HG02973 (cell line): Measurements from ENCODE around the gene ADAM8.

ENCODE experiments used
- ATAC-seq: cut with Tn5 transposase; IDR thresholded peaks from one replicate; pipeline ENCODE4 v1.9.1; 2021; ENCODE audit warnings: moderate library complexity; ENCODE audit not compliant: unreplicated experiment

The ADAM8 gene

GRCh38 chr10:133214468-133215410 lies 61.9 kb downstream of the ADAM8 start:
- no peak for ATAC-seq

- no peak for ATAC-seq
Measured at GRCh38 chr10:133213641-133214467, 62.8 kb downstream of the ADAM8 start.

DNA sequence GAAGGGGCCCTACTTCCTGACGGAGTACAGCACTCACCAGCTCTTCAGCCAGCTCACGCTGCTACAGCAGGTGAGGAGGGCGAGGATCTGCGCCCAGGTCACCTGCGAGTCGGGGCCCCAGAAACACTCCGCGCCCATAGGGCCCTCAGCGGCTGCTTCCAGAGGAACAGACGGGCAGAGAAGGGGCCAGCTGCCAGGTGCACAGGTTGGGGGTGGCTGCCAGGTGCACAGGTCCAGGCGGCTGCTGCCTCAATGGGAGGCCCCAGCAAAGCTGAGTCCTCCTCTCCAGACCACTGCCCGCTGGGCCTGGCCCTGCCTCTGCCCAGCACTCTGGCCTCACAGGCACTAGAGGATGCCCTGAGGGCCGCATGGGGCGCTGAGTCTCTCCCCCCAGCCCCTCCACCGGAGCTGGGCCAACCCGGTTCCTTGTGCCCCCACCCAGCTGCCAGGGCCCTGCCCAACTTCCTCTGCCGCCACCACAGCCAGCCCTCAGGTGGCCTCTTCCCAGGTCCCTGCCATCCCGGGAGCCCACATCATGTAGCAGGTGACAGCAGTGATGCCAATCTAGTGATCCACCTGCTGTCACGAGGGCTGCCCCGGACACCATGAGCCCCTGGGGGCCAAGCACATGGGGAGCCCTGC lies 63.7 kb downstream of the ADAM8 start:
- no peak for ATAC-seq
